Prostate gland (tissue), 2 donors: ENCODE data around the gene SERPINA1.

Experiments used
- CTCF ChIP-seq, 4 experiments: fragments of 200-600 bp in 2 of 4; fragments of 450-650 bp in 2 of 4; sonication (generic) in 2 of 4; IDR thresholded peaks; 1 replicate in 3 of 4; 2 replicates in 1 of 4; pipeline ENCODE4 v1.5.1; 2016 to 2019; ENCODE audit warnings: antibody characterized with exemption in 4 of 4, mild to moderate bottlenecking in 2 of 4, moderate library complexity in 2 of 4
- POLR2A ChIP-seq: fragments of 450-650 bp; IDR thresholded peaks from one replicate; pipeline ENCODE4 v1.6.1; 2016; ENCODE audit warnings: antibody characterized with exemption, mild to moderate bottlenecking
- POLR2AphosphoS5 ChIP-seq: sonication (generic); formaldehyde crosslinking; IDR thresholded peaks from one replicate; pipeline ENCODE4 v1.6.1; 2017; ENCODE audit warnings: antibody characterized with exemption

GRCh38 chr14:94354638-94355185 is 33.7 kb downstream of the SERPINA1 start:
- TF ChIP-seq POLR2A (no peak), CTCF (IDR thresholded peaks at IDR 0.05) (no peak), POLR2AphosphoS5 (no peak)
